LoVo (cell line): Measurements from ENCODE around the gene MAP3K3.
A peak's percentile ranks its signal among the peaks of the same experiment; 100 is the strongest.

ENCODE experiments used
- DNase-seq: peaks from one replicate; pipeline ENCODE4 v3.0.0-alpha.2; 2016; ENCODE audit warnings: low spot score

Gene MAP3K3

GRCh38 chr17:63621684-63622573 lies at the start of gene MAP3K3:
Gene MAP3K3, plus strand, starts transcription at chr17:63622417. Its CDS starts 343 bp downstream, at chr17:63622760.
- DNase-seq, result peak; percentile 99

GRCh38 chr17:63573634-63574033 lies 48.6 kb upstream of the MAP3K3 start:
- no peak for DNase-seq

DNA sequence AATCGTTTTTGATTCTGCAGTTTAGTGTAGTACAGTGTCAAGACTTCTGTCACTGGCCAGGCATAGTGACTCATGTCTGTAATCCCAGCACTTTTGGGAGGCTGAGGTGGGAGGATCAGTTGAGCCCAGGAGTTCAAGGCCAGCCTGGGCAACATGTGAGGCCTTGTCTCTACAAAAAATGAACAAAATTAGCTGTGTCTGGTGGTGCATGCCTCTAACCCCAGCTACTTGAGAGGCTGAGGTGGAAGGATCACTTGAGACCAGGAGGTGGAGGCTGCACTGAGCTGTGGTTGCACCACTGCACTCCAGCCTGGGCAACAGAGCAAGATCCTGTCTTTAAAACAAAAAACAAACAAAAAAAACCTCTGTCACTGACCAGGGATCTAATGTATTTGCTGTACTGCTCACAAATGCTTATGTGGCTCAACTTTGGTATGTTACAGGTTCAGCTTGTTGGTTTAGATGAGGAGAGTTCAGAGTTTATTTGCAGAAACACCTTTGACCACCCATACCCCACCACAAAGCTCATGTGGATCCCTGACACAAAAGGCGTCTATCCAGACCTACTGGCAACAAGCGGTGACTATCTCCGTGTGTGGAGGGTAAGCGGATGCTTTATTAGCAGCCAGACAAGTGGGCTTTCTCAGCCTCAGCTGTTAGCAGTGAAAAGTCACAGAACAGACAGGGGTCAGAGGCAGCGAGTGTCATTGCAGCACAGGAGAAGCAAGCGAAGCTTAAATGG lies 44.0 kb upstream of the MAP3K3 start:
- no peak for DNase-seq

DNA sequence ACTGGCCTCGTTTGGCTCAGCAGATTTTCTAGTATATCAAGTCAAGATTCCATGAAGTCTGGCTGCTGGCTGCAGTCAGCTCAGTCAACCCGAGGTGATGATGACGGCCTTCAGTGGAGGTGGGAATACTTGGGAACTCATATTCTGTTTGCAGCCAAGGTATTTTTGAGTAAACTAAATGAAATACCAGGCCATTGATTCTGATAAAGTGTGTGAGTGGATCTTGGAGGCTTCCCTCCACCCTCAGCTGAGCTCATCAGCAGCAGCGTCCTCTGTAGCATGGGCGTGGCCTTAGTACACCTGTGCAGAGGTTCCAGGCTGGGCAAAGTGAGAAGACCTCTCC lies 43.5 kb upstream of the MAP3K3 start:
- DNase-seq, result no peak

DNA sequence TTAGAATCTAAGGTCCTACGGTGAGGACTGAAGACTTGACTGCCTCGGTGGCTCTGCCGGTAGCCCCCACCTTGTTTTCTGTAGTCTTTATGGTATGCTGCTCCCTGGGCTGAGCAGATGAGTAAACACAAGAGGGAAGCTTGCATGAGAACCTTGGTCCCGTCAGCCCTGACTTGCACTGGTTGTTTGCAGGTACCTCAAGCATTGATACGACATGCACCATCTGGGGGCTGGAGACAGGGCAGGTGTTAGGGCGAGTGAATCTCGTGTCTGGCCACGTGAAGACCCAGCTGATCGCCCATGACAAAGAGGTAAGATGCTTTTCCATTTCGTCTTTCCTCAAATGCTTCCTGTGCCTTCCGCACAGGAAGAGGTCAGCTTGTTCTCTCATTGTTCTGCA lies 42.6 kb upstream of the MAP3K3 start:
- no peak for DNase-seq

- no peak for DNase-seq
Observed at GRCh38 chr17:63587770-63588169, 34.4 kb upstream of the MAP3K3 start.

- DNase-seq, result no peak
Observed at GRCh38 chr17:63588797-63589196, 33.4 kb upstream of the MAP3K3 start.

GRCh38 chr17:63589646-63590045 lies 32.6 kb upstream of the MAP3K3 start:
- no peak for DNase-seq

DNA sequence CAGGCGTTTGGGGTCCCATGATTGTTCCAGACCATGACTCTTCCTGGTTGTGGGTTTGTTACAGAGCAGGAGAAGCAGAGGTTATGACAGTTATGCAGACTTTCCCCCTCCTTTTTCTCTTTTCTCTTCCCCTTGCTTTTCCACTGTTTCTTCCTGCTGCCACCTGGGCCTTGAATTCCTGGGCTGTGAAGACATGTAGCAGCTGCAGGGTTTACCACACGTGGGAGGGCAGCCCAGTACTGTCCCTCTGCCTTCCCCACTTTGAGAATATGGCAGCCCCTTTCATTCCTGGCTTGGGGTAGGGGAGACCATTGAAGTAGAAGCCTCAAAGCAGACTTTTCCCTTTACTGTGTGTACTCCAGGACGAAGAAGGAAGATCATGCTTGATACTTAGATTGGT lies 29.4 kb upstream of the MAP3K3 start:
- DNase-seq, result no peak

GRCh38 chr17:63595132-63595531 lies 27.1 kb upstream of the MAP3K3 start:
- no peak for DNase-seq

DNA sequence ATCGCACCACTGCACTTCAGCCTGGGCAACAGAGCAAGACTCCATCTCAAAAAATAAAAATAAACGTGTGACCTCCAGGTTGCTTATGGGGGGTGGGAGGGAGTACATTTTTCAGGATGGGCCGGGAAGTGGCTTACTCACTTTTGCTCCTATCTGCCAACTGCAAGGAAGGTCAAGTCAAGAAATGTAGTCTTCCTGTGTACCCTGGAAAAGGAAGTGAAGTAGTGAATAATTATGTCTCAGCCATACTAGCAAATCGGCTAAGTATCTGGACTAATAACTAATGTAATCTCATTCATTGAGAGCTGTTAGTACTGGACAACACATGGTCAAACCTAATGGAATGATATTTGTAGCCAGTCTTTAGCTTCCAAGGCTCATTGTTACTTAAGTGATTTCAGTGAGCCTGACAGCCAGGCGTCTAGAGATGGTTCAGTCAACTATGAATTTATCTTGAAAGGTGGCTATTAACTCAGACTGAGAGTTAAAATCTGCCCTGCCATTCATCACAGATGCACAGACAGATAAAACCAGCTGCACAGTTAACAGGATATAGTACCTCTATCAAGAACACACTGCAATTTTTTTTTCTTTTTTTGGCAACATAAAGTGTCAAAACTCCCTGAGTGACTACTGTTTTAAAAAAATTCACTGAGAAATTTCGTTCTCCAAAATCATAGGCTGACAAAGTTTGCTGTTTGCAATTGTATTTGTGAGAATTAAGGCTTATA lies 25.2 kb upstream of the MAP3K3 start:
- DNase-seq, result no peak

DNA sequence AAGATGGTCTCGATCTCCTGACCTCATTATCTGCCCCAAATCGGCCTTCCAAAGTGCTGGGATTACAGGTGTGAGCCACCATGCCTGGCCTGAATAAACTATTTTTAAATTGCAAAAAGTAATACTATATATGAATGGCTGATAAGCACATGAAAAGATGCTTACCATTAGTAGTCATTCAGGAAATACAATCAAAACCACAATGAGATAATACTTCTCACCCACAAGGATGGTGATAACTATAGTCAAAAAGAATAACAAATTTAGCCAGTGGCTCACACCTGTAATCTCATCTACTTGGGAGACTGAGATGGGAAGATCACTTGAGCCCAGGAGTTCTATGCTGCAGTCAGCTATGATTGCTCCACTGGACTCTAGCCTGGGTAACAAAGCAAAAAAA lies 23.9 kb upstream of the MAP3K3 start:
- no peak for DNase-seq

DNA sequence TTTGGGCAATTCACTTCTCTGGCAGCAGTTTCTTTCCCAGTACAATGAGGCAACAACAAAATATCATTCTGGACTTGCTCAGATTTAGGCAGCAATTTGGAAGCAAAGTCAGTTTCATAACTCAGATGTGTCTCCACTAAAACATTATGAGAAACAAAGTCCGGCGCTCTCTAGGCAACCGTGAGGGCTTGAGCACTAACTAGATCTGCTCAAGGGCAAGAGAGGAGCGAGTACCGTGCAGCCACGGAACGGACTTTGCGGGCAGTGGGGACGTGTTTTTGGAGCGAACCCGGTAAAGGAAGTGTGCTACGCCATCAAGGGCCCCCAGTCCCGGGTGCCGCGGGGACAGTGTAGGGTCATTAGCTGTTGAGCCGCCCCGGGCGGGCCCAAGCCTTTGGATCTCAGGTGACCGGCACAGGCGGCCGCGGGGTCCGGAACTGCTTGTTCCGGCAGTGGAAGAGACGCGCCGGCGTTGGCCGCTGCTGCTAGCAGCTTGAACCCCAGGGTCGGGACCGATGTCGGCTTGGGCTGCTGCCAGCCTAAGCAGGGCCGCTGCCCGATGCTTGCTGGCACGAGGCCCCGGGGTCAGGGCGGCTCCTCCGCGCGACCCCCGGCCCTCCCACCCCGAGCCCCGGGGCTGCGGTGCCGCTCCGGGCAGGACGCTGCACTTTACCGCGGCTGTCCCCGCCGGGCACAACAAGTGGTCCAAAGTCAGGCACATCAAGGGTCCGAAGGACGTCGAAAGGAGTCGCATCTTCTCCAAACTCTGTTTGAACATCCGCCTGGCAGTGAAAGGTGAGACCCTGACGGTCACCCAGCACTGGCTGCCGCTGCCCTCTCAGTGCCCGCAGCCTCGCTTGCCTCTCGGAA lies 21.4 kb upstream of the MAP3K3 start, which contains the start of gene TACO1:
TACO1 (plus strand) TSS at position 327 of the 870 bp plus-strand sequence; CDS start at position 516, 189 bp downstream.
- DNase-seq, result peak; percentile 85

DNA sequence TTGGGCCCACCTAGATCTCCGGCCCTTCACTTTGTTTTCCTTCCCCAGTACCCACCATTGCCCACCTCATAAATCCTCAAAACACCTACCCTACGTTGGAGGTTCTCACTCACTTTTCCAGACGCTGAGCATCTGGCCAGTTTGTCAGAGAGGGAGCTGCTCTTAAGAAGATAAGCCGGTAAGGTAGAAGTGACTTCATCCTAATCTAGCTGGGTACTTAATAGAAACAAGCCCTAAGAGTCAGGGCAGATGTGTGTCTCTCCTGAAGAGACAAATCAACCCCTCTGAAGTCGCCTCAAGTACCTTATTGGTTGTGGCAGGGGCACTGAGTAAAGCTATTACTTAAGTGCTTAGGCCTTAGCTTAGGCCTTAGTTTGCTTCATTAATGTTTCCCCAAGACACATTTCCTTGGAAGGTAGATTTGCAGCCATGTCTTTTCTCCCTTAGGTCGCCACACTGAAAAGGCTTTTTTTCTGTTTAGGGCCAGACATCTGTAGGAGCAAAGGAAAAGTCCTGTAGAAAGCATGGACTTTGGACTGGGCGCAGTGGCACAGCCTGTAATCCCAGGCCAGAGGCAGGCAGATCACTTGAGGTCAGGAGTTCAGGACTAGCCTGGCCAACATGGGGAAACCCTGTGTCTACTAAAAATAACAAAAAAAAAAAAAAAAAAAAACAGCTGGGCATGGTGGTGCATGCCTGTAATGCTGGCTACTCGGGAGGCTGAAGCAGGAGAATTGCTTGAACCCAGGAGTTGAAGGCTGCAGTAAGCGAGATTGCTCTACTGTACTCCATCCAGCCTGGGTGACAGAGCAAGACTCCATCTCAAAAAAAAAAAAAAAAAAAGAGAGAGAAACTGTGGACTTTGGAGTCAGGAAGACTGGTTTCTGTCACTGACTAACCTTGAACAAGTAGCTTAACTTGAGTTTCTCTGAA lies 20.5 kb upstream of the MAP3K3 start:
- peak; percentile 14 for DNase-seq

- no peak for DNase-seq
Observed at GRCh38 chr17:63609816-63610573, 12.2 kb upstream of the MAP3K3 start.

- no peak for DNase-seq
Observed at GRCh38 chr17:63610854-63611253, 11.4 kb upstream of the MAP3K3 start.

DNA sequence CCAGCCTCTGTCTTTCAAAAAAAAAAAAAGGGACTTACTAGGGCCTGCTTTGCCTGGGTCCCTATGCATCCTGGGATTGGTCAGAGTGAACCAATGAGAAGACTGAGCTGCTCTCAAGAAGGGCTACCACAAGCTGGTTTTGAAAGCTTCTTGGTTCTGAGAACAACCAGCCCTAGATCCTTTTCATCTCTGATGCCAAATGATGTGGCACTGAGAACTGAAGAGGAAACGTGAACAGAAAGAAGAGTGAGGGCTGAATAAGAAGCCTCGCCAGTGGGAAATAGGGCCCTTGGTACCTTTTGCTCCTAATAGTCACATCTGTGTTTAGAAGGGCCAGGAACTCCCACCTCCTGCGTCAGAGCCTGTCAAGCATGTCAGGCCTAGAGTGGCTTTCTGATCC lies 10.9 kb upstream of the MAP3K3 start:
- DNase-seq, result no peak

DNA sequence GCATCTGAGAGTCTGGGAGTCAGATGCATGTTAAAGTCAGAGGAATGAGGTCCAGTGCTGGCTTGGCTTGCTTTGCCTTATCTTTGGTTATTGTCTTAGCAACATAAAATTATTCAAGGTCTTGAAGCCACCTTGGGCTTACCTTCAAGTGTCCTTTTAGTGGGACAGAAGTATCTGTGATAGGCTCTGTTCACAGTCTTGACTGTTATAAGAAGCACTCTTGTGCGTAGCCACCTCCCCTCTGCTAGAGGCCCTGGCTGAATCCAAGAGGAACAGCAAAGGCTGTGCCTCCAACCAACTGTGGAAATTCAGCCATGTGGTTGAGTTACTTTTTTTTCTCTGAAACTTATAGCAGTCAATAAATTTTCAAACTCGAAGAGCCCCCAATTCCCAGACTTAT lies 8.6 kb upstream of the MAP3K3 start:
- no peak for DNase-seq

DNA sequence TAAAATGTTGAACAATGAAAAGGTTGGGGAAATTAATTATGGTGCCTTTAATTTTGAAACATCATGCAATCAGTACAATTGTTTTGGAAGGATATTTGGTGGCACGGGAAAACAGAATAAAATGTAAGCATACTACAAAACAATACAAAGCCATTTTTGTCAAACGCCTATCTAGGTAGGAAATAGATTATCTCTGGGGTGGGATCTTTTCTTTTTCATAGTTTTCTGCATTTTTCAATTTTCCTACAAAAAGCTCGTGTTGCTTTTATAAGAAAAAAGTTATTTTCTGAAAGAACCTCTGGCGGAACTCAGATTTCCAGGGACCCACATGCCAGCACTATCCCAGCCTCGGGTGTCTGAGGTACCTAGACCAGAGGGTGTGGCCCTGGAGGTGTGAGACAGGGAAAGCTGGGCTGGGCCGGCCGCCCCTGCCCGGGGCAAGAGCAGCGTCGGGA lies 961 bp upstream of the MAP3K3 start:
- no peak for DNase-seq
